ENCODE results near the gene GGN. TPM values are rescaled to one million over a fixed set of nuclear protein-coding genes. Genes with fewer than 3 reads are reported as not detected.
"Not testable (repeated sequence)": the region's sequence is repeated elsewhere in the genome, so short reads cannot be mapped to it uniquely, and the experiment has no call there.

The GGN gene
- total RNA-seq, 1 experiment from 2014 or later, result 0.41 TPM

DNA sequence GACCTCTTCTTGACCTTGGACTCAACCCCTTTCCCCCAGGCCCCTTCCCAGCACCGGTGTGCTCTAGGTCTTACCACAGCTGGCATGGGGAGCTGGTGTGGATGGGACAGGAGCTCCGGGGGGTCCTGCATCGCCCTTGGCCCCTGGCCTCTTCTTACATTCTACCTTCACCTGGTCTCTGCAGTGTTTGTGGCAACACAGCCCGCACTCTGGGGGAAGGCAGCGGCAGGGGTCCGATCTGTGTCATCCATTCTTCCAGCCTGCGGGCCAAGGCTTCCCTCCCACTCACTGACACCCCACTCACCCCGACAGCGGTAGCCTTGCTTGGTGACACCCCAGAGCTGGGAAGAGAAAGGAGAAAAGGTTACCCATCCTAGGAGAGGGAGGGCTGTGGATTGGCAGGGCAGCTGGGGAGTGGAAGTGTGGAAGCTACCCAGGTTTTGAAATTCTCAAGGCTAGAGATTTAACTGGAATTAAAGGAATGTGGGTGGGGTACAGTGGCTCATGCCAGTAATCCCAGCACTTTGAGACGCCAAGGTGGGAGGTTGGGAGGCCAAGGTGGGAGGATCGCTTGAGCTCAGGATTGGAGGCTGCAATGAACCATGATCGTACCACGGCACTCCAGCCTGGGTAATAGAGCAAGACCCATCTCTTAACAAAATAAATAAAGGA lies 23.3 kb upstream of the GGN start:
- no peak for DNase-seq (ENCODE audit: low spot score)

DNA sequence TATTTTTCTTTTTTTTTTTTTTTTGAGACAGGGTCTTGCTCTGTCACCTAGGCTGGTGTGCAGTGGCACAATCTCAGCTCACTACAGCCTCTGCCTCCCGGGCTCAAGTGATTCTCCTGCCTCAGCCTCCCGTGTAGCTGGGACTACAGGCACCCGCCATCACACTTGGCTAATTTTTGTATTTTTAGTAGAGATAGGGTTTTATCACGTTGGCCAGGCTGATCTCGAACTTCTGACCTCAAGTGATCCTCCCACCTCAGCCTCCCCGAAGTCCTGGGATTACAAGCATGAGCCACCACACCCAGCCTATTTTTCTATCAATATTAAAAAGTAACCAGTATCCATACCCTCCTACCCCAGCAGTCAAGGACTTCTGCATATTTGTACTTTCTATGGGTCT lies 22.6 kb upstream of the GGN start:
- DNase-seq (ENCODE audit: low spot score), result not testable (repeated sequence)

DNA sequence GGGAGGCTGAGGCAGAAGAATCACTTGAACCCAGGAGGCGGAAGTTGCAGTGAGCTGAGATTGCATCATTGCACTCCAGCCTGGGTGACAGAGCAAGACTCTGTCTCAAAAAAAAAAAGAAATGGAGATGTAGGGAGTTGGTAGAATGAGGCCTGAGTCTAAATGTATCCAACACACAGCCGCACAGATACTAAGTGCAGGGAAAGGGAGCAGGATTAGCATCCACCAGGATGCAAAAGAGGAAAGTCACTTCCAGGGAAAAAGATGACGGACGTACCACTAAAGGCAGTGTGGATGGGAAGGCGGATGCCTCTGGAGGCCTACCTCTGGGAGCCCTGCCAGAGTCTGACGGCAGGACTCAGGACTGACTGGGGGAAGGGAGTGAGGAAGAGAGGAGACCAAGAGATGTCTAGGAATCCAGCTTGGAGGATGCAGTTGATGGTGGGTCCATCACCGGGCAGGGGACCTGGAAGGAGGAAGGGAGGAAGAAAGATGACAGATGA lies 21.8 kb upstream of the GGN start:
- peak; percentile 60 for DNase-seq (ENCODE audit: low spot score)

DNA sequence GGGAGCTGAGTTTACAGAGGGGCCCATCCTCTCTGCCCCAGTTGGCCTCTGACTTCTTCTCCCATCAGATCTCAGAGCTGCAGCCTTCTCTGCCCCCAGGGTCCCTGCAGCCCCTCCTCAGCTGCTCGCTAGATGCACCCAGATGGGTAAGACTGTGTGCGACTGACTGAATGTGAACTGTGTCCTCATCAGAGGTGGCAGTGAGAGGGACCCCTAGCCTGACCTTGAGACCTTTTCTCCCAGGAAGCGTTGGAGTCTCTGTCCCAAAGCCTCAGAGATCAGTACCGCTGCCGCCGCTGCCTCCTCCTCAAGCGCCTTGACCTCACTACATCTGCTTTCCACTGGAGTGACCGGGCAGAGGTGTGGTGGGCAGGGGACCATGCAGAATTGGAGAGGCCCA lies 17.4 kb upstream of the GGN start:
- DNase-seq (ENCODE audit: low spot score), result no peak

DNA sequence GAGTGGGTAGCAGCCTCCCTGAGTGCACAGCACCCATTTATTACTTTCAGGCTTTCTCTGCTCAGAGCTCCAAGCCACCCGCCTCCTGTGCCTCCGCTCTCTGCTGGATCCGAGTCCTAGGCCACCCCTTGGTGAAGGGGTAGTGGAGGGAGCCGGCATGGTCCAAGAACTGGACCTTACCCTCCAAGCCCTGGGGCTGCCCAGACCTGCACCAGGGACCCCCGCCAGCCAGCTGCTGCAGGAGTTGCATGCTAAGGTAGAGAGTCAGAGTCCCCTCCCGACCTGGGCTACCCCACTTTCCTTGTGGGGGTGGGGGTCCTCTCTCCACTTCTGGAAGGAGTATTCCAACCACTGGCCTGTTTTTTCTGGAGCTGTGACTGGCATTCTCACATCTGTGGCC lies 17.0 kb upstream of the GGN start:
- no peak for DNase-seq (ENCODE audit: low spot score)

DNA sequence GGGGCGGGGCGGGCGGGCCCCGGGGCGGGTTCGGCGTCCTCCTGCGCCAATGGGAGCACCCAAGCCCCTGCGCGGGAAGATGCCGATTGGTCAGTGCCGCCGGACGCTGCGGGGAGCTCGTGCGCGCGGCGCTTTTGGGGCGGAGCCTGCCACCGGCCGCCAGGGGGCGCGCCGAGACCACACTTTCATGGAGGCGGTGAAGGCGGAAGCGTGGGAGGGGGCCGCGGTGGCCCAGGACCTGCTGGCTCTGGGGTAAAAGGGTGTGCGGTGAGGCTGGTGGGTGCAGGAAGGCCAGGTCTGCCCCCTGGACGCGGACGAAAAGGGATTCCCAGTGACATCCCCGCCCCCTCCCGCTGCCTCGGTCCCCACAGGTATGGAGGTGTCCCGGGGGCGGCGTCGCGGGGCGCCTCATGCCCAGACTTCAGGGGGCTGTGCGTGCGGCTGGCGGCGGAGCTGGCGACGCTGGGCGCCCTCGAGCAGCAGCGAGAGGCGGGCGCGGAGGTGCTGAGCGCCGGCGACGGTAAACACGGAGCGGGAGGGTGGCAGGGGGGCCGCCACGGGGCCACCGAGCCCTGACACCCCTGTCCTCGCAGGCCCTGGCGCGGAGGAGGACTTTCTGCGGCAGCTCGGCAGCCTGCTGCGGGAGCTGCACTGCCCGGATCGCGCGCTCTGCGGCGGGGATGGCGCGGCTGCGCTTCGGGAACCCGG lies 15.3 kb upstream of the GGN start, which contains the start of gene FAM98C:
Gene FAM98C, plus strand, starts transcription at position 127 of the 708 bp plus-strand sequence. Its CDS starts 61 bp downstream, at position 188.
- peak; percentile 100 for DNase-seq (ENCODE audit: low spot score)

DNA sequence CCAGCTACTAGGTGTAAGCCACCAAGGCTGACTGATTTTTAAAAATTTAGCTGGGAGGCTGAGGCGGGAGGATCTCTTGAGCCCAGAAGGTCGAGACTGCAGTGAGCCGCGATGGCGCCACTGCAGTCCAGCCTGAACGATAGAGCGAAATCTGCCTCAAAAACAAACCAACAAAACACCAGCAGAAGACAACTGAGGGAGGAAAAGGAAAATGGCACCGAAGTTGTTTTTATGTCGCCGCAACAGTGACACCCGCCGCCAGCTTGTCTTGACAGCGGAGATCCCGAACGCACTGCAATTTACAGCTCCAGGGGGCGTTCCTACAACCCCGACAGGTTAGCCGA lies 14.8 kb upstream of the GGN start:
- DNase-seq (ENCODE audit: low spot score), result no peak

DNA sequence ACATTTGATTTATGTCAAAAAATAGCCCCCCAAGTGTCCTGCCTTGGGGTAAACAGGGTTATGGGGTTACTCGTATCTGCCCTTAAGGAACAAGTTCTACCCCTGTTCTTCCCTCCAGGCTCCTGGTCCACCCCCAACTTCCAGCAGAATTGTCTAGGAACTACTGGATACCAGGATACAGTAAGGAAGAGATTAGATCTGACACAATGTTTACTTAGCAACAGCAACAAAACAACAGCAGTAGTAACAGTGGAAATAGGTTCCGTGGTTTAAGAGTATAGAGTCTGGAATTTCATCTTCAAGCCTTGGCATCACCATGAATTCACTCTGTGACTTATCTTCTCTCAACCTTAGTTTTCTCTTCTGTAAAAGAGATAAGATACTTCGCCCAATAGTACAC lies 13.3 kb upstream of the GGN start:
- peak; percentile 75 for DNase-seq (ENCODE audit: low spot score)

DNA sequence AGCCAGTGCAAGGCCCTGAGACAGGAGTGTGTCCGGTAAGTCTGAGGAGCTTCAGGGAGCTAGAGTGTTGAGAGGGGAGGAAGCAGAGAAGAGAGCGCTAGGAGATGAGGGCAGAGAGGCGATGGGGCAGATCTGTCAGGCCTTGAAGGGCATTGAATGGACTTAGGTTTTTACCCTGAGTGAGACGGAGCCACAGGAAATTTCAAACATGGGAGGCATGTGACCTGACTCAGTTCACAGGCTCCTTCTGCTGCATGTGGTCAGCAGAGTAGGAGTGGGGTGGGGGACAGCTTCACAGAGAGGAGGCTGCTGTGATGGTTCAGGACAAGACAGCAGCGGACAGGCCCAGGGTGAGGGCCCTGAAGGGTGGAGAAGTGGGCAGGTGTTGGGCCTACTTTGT lies 12.5 kb upstream of the GGN start:
- no peak for DNase-seq (ENCODE audit: low spot score)

DNA sequence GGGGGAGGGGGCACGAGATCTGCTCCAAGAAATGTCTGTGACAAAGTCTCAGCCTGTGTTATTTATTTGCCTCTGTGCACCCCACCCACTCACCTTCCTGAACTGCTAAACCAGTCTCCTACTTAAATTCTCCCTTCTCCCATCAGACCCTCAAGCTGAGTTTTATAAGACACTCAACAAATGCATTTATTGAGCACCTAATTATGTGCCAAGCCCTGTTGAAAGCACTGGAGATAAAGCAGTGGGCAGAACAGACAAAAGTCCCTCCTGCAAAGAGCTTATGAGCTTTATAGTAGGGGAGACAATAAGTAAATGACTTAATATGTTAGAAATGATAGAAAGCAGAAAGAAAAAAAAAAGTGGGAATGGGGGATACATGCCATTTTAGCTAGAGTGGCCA lies 11.7 kb upstream of the GGN start:
- no peak for DNase-seq (ENCODE audit: low spot score)

DNA sequence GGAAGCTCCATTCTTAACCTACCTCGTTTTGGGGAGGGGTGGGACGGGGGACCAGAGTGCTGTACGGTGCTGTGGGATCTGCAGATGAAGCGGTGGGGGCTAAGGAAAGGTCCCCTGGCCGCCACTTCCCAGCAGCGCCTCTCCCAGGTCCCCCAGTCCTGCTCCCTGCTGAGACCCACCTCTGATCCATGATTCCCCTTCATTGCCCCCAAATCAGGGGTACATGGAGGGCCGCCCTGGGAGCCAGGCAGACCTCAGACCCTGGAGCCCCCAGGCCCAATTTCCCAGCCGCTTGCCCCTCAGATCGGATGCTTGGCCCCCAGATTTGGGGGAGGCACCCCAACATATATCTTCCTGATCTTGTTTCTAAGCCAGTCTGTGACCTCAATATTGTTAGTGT lies 11.2 kb upstream of the GGN start:
- no peak for DNase-seq (ENCODE audit: low spot score)

DNA sequence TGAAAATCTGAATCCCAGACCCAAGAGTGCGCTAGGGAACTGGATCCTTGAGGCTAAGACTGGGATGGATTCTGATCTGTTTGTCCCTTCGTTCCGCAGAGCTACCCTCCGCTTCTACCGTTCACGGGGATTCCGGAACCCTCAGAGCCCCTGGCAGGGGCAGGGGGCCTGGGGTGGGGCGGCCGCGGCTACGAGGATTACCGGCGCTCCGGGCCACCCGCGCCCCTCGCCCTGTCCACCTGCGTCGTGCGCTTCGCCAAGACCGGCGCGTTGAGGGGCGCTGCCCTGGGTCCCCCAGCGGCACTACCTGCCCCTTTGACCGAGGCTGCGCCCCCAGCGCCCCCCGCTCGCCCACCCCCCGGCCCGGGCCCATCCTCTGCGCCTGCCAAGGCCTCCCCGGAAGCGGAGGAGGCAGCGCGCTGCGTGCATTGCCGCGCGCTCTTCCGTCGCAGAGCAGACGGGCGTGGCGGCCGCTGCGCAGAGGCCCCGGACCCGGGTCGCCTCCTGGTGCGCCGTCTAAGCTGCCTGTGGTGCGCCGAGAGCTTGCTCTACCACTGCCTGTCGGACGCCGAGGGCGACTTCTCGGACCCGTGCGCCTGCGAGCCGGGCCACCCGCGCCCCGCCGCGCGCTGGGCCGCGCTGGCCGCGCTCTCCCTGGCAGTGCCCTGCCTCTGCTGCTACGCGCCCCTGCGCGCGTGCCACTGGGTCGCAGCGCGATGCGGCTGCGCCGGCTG lies 7.7 kb upstream of the GGN start:
- DNase-seq (ENCODE audit: low spot score), result no peak

DNA sequence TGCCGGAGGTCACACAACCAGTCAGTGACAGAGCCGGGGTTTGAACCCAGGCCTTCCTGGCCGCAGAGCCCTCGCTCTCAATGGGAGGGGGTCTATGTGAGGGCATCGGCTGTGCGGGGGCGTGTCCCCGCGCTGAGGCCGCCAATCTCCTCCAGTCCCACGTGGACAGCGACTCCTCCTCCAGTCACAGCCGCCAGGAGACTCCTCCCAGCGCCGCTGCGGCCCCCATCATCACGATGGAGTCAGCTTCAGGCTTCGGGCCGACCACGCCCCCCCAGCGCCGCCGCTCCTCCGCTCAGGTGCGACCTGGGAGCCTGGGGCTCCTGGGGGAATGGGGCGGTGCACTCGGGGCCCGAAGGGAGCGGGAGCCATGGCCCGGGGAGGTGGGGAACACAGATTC lies 6.7 kb upstream of the GGN start:
- DNase-seq (ENCODE audit: low spot score), result no peak

DNA sequence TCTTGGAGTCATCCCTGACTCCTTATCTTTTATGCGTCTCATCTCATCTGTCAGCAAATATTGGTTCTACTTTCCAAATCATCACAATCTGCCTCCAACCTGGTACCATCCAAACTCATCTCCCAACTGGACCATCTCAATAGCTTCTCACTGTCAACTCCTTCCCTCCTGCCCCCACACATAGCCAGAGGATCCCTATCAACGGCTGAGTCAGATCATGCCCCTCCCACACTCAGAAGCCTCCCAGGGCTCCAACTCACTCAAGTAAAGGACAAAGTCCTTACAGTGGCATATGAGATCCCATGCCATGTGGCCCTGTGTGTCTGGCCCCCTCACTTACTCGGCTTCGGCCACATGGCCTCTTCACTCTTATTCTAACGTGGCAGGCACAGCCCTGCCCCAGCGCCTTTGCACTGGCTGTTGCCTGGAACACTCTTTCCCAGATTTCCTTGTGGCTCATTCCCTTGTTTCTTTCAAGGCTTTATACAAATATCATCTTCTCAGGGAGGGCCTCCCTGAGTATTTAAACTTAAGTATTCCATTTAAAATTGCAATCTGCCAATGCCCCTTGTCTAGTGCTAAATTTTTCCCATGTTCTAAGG lies 5.0 kb upstream of the GGN start:
- DNase-seq (ENCODE audit: low spot score), result peak; percentile 65

DNA sequence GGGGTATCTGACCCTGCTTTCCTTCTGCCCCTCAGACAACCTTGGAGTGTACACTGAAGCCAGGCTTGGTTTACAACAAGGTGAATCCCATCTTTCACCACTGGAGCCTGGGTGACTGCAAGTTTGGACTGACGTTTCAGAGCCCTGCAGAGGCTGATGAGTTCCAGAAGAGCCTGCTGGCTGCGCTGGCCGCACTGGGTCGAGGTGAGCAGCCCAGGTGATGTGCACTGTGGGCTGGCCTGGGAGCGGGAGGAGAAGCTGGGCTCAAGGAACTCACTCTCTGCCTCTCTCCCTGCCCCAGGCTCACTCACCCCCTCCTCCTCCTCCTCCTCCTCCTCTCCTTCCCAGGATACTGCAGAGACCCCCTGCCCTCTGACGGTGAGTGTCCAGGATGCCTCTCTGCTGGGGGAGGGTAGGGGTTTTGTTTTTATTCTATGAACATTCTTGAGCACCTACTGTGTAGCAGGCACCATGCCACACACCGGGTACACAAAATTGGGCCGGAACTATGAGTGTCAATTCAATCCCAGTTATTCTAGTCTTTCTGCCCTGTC lies 4.2 kb upstream of the GGN start:
- DNase-seq (ENCODE audit: low spot score), result no peak

DNA sequence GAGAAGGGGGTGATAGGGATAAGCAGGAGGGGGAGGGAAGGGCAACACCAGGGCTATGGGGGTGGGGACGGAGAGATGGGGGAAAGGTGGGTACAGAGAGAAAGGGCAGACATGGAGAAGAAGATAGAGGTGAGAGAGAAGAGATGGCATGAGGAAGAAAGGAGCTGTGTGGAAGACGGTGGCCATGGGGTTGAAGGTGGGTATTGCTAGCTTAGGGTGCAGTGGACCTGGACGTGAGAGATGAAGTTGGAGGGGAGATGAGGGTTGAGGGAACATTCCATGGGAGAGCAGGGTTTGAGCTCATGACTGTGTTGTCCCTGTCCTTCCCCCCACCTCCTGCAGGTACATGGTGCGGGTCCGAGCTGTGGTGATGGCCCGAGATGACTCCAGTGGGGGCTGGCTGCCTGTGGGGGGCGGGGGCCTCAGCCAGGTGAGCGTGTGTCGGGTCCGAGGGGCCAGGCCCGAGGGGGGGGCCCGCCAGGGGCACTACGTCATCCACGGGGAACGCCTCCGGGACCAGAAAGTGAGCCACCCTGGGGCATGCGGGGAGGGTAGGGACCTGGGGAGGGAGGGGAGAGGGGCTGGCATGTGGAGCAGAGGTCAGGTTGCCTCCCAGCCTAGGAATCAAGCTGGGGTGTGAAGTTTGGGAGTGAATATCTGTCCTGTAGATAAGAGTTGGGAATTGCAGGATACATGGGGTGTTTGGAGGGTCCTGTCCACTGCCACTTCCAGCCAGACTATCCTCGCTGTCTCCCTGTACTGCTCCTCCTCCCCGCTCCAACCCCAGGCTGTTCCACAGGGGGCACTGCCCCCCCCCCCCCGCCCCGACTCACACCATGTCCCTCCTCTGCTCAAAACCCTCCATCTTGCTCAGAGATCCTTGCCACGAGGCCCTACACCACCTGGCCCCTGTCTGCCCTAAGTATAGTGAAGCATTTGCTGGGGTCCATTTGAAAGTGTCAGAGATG lies 2.4 kb upstream of the GGN start:
- DNase-seq (ENCODE audit: low spot score), result no peak

DNA sequence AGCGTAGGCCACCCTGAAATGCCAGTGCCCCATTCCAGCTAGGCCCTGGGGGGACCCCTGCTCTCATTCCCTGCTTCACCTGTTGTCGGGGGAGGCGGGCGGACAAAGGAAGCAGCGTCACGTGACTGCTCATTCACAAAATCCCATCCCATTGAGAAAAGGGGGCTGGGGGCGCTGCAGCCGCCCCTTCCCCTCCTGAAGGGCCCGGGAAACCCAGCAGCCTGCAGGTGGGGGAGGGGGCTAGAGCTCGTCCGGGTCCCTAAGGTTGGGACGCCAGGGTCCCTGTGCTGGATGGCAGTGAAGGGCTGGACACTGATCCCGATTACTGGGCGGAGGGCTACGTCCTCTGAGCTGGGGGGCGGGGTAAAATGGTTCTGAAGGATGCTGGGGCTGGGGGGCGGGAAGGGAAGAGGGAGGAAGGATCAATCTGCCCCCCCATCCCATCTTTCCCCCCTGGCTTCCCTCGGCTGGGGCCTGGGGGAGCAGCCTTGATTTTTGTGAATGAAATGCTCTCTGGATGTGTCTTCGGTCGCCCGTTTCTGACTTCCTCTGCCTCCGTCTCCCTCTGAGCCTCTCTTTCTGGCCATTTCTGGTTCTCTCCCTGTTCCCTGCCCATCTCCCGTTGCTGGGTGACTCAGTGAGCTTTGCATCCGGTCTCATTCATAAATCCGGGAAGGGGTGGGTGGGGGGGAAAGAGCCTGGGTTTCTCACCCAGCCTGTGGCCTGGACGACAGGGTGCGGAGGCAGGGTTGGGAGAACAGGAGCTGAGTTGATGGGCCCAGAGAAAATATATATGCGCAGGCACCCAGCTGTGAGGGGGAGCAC lies 1.5 kb upstream of the GGN start:
- DNase-seq (ENCODE audit: low spot score), result no peak

DNA sequence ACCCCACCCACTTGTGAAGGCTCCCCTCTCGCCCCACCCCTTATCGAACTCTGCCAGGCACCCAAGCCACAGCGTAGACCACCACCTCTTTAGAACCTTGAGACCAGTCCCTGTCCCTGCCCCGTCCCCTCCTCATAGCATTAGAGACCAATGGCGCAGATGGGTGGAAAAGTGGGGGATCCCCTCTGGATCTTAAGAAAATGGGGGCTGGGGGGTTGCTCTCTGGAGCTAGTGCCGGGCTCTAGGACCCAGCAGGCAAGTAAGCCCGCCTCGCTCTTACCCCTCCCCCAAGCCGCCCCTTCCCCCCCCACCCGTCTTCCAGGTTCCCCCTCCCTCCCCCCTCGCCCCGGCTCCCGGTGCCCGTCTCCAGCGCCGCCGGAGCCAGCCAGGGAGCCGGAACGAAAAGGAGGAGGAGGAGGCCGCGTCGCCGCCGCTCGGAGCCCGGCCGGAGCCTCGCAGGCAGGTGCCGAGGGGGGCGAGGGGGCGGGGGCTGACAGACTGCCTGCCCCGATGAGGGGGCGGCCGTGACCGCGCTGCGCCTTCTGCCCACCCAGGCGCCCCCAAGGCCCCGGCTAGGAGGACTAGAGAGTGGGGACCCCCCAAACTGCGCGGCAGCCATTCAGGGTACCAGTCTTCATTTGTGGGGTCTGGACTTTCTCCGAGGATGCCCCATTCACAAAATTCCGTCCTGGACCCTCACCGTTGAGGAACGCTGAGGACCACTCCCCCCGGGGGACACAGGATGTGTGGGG lies 691 bp upstream of the GGN start, which contains the start of gene SPRED3:
Gene SPRED3, plus strand, starts transcription at position 349 of the 752 bp plus-strand sequence. CDS start 1,606 bp downstream, outside the sequence.
- DNase-seq (ENCODE audit: low spot score), result no peak
